Measurements from ENCODE around the gene DR1.
"Not testable (repeated sequence)": the region's sequence is repeated elsewhere in the genome, so short reads cannot be mapped to it uniquely, and the experiment has no call there.

Gene DR1

DNA sequence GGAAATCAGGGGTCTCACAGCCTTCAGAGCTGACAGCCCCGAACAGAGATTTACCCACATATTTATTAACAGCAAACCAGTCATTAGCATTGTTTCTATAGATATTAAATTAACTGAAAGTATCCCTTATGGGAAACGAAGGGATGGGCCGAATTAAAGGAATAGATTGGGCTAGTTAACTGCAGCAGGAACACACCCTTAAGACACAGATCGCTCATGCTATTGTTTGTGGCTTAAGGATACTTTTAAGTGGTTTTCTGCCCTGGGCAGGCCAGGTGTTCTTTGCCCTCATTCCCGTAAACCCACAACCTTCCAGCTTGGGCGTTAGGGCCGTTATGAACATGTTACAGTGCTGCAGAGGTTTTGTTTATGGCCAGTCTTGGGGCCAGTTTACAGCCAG is 40.6 kb downstream of the DR1 start:
- DNase-seq (ENCODE audit: low read depth in 2 of 2): not testable (repeated sequence)

DNA sequence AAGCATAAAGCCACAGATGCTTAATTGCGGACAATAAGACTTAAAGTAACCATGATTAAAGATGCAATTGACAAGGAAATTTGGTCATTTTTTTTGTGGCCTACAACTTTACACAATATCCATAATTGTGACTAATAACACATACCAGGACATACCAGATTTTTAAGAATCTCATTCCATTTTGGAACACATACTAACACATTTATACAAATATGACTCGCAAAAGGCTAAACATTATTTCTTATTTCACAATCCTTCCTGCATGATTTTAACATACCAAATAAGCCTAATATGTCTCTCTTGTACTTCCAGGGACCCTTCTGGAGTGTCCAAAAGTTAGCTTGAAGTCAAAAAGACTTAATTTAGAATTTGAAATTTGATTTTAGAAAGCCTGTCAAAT is 48.8 kb downstream of the DR1 start:
- no peak for DNase-seq (ENCODE audit: low read depth in 2 of 2)

DNA sequence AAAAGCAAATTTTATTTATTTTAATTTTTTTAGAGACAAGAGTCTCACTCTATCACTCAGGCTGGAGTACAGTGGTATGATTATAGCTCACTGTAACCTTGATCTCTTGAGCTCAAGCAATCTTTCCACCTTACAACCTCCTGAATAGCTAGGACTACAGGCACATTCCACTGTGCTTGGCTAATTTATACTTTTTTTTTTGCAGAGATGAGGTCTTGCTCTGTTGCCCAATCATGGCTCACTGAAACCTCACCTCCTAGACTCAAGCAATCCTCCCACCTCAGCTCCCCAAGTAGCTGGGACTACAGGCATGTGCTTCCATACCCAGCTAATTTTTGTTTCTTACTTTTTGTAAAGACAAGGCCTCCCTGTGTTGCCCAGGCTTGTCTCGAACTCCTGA is 49.5 kb downstream of the DR1 start:
- no peak for DNase-seq (ENCODE audit: low read depth in 2 of 2)

DNA sequence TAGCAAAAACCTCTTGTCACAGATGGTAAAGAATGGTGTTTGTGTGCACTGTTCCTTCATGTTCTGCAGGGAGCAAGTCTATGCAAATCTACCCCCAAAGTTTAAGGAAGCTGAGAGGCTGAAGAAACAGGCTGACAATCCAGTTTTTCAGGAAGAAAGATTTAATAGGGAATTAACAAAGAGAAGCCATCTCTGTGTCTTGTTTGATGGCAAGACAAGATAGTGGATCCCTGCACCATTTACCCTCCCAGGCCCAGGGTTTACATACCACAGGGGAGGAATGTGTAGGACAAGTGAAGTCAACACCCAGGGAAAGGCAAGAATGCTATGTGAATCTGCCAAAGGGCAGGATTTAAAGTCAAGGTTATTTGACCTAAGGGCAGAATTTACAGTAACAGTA is 54.1 kb downstream of the DR1 start:
- DNase-seq (ENCODE audit: low read depth in 2 of 2): no peak

DNA sequence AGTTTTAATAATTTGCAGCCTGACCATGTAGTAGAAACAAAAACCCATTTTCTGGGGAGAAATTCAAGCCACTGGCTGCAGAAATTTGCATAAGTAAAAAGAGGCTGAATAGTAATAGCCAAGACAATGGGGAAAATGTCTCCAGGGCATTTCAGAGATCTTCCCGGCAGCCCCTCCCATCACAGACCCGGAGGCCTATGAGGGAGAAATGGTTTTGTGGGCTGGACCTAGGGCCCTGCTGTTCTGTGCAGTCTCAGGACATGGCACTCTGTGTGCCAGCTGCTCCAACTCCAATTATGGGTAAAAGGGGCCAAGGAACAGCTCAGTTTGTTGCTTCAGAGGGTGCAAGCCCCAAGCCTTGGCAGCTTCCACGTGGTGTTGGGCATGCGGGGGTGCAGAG is 62.5 kb downstream of the DR1 start:
- DNase-seq (ENCODE audit: low read depth in 2 of 2): no peak

DNA sequence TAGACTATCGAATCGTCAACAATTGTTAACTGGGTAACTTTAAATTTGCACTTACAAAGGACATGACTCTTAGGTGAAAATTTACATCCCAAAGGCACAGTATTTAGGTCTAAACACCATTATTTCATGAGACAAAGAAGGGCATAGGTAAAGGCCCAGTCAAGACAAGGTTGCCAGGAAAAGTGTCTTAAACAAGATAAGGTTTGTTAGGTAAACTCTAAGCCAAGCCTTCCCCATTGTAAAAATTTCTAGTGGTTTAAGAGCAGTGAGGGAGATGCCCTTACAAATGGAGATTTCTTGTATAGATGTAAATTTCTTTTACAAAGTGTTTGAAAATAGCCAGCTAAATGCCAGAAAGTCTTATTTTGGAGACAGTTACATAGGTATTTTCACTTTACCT is 65.3 kb downstream of the DR1 start:
- DNase-seq (ENCODE audit: low read depth in 2 of 2): no peak

DNA sequence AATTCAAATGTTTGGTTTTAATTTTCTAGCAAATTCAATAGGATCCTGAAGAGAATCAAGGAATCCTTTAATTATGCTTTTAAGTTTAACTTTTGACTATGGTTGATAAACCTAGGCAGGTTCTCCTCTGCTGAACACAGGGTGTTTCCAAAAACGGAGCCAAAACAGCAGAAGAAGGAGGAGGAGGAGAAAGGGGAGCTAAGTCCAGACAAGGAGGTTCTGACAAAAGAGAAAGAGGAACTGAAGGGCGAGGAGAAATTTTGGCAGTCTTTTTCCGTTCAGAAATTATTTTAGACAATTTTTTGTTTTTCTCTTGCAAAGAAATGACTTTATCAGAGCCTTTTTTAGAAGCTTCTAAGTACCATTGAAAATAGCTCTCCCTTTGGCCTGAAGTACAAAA is 69.0 kb downstream of the DR1 start:
- DNase-seq (ENCODE audit: low read depth in 2 of 2): no peak

DNA sequence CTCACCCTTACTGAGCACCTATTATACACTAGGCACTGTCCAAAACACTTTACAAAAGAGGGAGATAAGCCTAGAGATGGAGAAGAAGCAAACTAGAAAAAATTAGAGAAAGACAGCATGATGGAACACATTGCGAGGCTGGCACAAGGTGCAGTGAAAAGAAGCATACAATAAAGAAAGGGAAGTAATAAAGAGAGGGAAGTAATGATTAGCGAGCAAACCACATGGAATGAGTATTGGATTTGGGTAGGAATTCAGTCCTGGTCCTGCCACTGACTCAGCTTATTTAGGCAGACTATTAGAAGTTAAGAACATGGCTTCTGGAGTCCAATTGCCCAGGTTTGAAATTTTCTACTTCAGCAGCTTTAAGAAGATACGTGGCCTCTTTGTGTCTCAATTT is 69.6 kb downstream of the DR1 start:
- no peak for DNase-seq (ENCODE audit: low read depth in 2 of 2)

DNA sequence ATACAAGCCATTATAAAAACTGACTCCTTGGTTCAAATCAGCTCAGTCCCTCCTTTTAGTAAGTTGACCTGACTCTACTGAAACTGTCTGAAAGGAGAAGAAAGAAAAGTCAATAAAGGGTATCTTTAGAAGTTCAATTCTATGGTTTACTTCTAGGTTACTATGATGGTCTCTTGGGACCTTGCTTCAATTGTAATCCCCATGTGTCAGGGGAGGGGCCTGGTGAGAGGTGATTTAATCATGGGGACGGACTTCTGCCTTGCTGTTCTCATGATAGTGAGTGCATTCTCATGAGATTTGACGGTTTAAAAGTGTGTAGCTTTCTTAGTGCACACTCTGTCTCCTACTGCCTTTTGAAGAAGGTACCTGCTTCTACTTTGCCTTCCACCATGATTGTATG is 70.5 kb downstream of the DR1 start:
- DNase-seq (ENCODE audit: low read depth in 2 of 2): no peak

Measured in stimulated activated CD4-positive, alpha-beta T cell treated with anti-CD3 and anti-CD28 coated beads, Interleukin-1b, Interleukin-23, amount 100 ng/mL, for 1 hour (primary cell).